Ovary (tissue), 9 donors: Measurements from ENCODE around the gene DYRK1A. TPM values are rescaled to one million over a fixed set of nuclear protein-coding genes. Genes with fewer than 3 reads are reported as not detected.
"Not testable (repeated sequence)": the region's sequence is repeated elsewhere in the genome, so short reads cannot be mapped to it uniquely, and the experiment has no call there.

Experiments
- DNase-seq, 5 donors: peaks; one replicate each; pipeline ENCODE4 v3.0.0-alpha.2; 2019 to 2020
- H3K27ac ChIP-seq, 2 donors: fragments of 200-600 bp; one replicate each; pipeline versions ENCODE4 v1.5.1 to v1.8.0; 2019 to 2022
- H3K27me3 ChIP-seq: fragments of 200-600 bp; one replicate; pipeline ENCODE4 v1.8.0; 2022
- H3K36me3 ChIP-seq: fragments of 200-600 bp; sonication (generic); one replicate; pipeline ENCODE4 v1.5.1; 2019
- H3K4me1 ChIP-seq: one replicate; pipeline ENCODE4 v1.8.1; 2013; ENCODE audit warnings: mild to moderate bottlenecking, moderate library complexity; ENCODE audit not compliant: insufficient read depth
- H3K4me3 ChIP-seq: fragments of 200-600 bp; sonication (generic); one replicate; pipeline ENCODE4 v1.5.1; 2017
- H3K9me3 ChIP-seq, 2 donors: fragments of 200-600 bp in 1 of 2; sonication (generic) in 1 of 2; one replicate each; pipeline versions ENCODE4 v1.5.1 to v1.8.1; 2013 to 2019; ENCODE audit warnings: mild to moderate bottlenecking in 1 of 2, moderate library complexity in 1 of 2
- EP300 ChIP-seq: sonication (generic); formaldehyde crosslinking; IDR thresholded peaks from one replicate; pipeline ENCODE4 v1.6.1; 2017; ENCODE audit warnings: antibody characterized with exemption
- POLR2A ChIP-seq: fragments of 450-650 bp; IDR thresholded peaks from one replicate; pipeline ENCODE4 v1.6.1; 2017; ENCODE audit warnings: antibody characterized with exemption, mild to moderate bottlenecking, moderate library complexity
- WGBS, 3 donors: extraction: QIAGEN DNeasy Blood & Tissue Kit in 1 of 3; methylation state at CpG; one replicate each; pipeline versions ENCODE4 v1.1.5 to v1.1.7; 2013 to 2017; 5-methylcytosine and 5-hydroxymethylcytosine counted together
- intact Hi-C, 4 donors: fragments of 100-400 bp; cut with DNase I; formaldehyde crosslinking; loops; one replicate each; pipeline versions ENCODE4 v1.11.0 to v1.15.1; 2022 to 2023
- polyA plus RNA-seq, 2 donors: library from polyadenylated mRNA; stranded (reverse); fragments of 200-250 nt in 1 of 2; fragments of 350-450 nt in 1 of 2; fragmentation: Illumina TruSeq in 1 of 2; extraction: RNeasy Lipid Tissue Mini Kit (QIAGEN cat#74804) in 1 of 2; gene quantifications; one replicate each; pipeline ENCODE4 v1.2.3, GENCODE V29; 2013 to 2014
- total RNA-seq, 7 donors: library from RNA; depleted of rRNA in 2 of 7; stranded (reverse); fragments of >200 nt in 2 of 7; fragmentation: NEBNext Ultra II Directional in 3 of 7; extraction: Animal tissue kit (Norgen Biotek cat#: 25700) in 3 of 7; gene quantifications; one replicate each; pipeline versions ENCODE4 v1.1.0 to v1.2.4, GENCODE V29; 2016 to 2023
- TF ChIP-seq, protein P1 (sequence below), 3 donors: fragments of 450-650 bp in 2 of 3; fragments of 200-600 bp in 1 of 3; IDR thresholded peaks; one replicate each; pipeline versions ENCODE4 v1.5.1 to v1.8.0; 2016 to 2022; ENCODE audit warnings: antibody characterized with exemption in 3 of 3, mild to moderate bottlenecking in 1 of 3
- donor health status: DM: no; HTN: no; CAD: no; lungs with moderate emphysema.
- donor health status: DM: no; HTN: no; CAD: no.
- donor health status: Bipolar disorder and iron deficiency.
- donor health status: DM: yes; HTN: yes; CAD: no.
- donor health status: DM: no; HTN: no; CAD: no.
- donor health status: DM: yes; HTN: yes; CAD: no.

DYRK1A gene
- total and polyA plus RNA-seq, 9 donors: 30.9 to 89.0 (median 73.9) TPM

DNA sequence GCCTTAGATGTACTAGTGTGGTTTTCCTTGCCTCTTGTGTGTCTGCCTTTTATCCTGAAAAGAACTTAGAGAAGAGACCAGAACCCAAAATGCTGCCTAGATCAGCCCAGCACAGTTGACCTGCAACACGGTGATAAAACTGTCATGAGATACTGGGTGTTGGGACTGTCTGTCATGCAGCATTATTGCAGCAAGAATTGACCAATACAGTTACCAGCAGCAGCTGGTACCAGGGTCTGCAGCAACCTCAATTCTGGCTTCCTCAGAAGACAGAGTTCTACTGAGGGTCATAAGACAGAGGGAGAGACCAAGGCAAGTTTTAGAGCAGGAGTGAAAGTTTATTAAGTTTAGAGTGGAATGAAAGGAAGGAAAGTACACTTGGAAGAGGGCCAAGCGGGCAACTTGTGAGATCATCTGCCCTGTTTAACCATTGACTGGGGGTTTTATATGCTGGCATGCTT lies 182.0 kb downstream of the DYRK1A start:
- no peak for DNase-seq
- Histone ChIP-seq H3K9me3 (no peaks in the 10 kb centered on the region), H3K36me3 (no peaks in the 10 kb centered on the region), H3K4me1 (peaks cover 15% of the 10 kb centered on the region), H3K27me3 (no peaks in the 10 kb centered on the region), H3K4me3 (no peak overlapping the region), H3K27ac (no peak overlapping the region)
- intact Hi-C loops: no loop called here
- WGBS, 3 donors: 73 to 86% (median 83%) methylated on average over 2 of the region's 2 CpGs
- TF ChIP-seq EP300 (no peak), POLR2A (no peak)
- TF ChIP-seq, protein P1, sequence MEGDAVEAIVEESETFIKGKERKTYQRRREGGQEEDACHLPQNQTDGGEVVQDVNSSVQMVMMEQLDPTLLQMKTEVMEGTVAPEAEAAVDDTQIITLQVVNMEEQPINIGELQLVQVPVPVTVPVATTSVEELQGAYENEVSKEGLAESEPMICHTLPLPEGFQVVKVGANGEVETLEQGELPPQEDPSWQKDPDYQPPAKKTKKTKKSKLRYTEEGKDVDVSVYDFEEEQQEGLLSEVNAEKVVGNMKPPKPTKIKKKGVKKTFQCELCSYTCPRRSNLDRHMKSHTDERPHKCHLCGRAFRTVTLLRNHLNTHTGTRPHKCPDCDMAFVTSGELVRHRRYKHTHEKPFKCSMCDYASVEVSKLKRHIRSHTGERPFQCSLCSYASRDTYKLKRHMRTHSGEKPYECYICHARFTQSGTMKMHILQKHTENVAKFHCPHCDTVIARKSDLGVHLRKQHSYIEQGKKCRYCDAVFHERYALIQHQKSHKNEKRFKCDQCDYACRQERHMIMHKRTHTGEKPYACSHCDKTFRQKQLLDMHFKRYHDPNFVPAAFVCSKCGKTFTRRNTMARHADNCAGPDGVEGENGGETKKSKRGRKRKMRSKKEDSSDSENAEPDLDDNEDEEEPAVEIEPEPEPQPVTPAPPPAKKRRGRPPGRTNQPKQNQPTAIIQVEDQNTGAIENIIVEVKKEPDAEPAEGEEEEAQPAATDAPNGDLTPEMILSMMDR (IDR thresholded peaks at IDR 0.05): no peak

DNA sequence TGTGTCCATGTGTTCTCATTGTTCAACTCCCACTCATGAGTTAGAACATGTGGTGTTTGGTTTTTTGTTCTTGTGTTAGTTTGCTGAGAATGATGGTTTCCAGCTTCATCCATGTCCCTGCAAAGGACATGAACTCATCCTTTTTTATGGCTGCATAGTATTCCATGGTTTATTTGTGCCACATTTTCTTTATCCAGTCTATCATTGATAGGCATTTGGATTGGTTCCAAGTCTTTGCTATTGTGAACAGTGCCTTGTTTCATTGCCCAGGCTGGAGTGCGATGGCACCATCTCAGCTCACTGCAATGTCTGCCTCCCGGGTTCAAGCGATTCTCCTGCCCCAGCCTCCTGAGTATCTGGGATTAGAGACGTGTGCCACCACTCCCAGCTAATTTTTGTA lies 183.2 kb downstream of the DYRK1A start:
- H3K27ac ChIP-seq, H3K4me3 ChIP-seq, DNase-seq, intact Hi-C loops, H3K36me3 ChIP-seq, H3K27me3 ChIP-seq, H3K9me3 ChIP-seq: not testable (repeated sequence)
- 95 to 97% (median 95%) methylated on average over 4 of the region's 4 CpGs for WGBS, 3 donors
- peaks cover 15% of the 10 kb centered on the region for H3K4me1 ChIP-seq

DNA sequence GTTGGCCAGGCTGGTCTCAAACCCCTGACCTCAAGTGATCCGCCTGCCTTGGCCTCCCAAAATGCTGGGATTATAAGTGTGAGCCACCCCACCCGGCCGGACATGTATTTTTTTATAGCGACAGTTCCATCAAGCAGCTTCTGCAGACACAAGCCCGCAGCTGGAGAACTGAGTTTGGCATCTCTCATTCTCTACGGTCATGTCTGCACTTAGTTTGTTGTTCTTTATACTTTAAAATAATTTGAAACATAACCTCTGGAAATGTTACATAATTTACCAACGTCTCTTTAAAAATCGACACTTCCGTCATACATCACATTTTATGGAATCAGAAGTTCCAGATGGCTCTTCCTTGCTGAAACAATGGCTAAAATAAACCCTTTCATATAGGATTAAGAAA lies 183.6 kb downstream of the DYRK1A start:
- DNase-seq: no peak
- intact Hi-C loops: no loop called here
- peak overlapping the region in 1 of 2 donors; percentile 43 for H3K27ac ChIP-seq
- WGBS, 3 donors: 70 to 81% (median 78%) methylated on average over 9 of the region's 9 CpGs
- no peaks in the 10 kb centered on the region for H3K27me3 ChIP-seq
- H3K4me1 ChIP-seq: peaks cover 15% of the 10 kb centered on the region
- no peaks in the 10 kb centered on the region for H3K9me3 ChIP-seq
- no peak overlapping the region for H3K4me3 ChIP-seq
- TF ChIP-seq, protein P1 (IDR thresholded peaks at IDR 0.05): no peak
- TF ChIP-seq POLR2A: no peak
- no peak for TF ChIP-seq EP300
- no peaks in the 10 kb centered on the region for H3K36me3 ChIP-seq

DNA sequence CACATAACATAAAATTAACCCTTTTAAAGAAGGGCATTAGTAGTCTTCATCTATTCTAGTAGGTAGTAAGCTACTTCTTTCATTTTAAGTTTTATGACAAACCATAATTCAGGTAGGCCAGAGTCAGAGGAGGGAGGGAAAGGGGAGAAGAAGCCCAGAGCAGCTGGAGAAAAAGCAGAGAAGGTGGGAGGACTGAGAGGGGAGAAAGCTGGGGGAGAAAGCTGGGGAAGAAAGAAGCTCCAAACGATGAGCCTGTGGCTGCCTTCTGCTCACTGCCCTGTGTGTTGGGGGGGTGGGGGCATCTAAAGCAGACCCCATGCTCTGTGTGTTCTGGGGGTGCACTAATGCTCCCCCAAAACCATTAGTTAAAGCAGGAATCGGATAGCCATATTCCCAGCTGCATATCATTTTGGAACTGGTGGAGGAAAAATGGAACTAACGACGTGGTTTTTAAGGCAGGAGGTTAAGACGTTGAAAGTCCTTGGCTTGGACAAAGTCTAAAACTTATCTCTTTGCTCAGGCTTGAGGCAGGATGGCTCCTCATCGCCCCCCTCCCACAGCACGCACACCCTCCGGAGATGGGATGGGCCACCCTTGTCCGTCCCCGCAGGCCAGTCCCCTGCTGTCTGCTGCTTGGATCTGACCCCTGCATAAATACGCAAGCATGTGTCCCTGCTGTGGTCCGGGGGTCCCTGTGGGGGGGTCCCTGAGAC lies 184.2 kb downstream of the DYRK1A start:
- Histone ChIP-seq H3K4me1 (peaks cover 15% of the 10 kb centered on the region), H3K9me3 (no peaks in the 10 kb centered on the region), H3K27me3 (no peaks in the 10 kb centered on the region), H3K4me3 (no peak overlapping the region), H3K27ac (peak overlapping the region in 1 of 2 donors; percentile 43), H3K36me3 (no peaks in the 10 kb centered on the region)
- WGBS, 3 donors: 14 to 23% (median 20%) methylated on average over 12 of the region's 12 CpGs
- TF ChIP-seq EP300 (no peak), POLR2A (no peak)
- TF ChIP-seq, protein P1 (IDR thresholded peaks at IDR 0.05): no peak
- peak in 2 of 5 donors; percentile 30 to 48 for DNase-seq
- intact Hi-C loops: no loop called here

DNA sequence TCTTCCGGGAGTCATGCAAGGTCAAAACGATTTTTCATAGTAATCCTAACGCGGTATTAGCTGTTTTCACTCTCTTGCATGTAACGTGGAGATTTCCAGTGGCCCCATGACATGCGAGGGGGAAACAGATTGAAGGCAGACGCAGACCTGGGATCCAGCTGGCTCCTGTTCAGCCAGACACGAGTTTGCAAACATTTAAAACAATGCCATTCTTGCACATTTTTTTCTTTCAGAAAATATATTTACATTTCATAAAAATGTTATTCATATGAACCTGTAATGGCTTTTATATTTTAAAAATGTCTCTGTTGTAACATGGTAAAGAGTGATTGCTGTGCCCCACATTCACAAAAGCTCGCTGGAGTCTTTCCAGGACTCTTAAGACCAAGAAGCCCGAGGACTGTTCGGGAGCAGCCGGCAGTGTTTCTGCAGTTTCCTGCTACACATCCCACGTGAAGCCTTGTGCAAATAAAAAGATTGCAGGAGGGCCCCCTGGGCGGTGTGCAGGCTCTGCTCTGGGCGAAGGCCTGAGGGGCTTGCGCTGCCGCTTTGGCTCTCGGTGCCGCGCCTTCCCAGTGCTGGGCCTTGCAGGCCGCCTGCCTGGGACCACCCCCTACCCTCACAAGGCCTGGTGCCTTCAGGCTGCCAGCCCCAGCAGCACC lies 184.9 kb downstream of the DYRK1A start:
- intact Hi-C loops: no loop called here
- TF ChIP-seq, protein P1 (IDR thresholded peaks at IDR 0.05): no peak
- TF ChIP-seq EP300 (no peak), POLR2A (no peak)
- Histone ChIP-seq H3K9me3 (no peaks in the 10 kb centered on the region), H3K27ac (peak overlapping the region in 1 of 2 donors; percentile 43), H3K4me1 (peaks cover 15% of the 10 kb centered on the region), H3K4me3 (no peak overlapping the region), H3K36me3 (no peaks in the 10 kb centered on the region), H3K27me3 (no peaks in the 10 kb centered on the region)
- WGBS, 3 donors: 16 to 17% (median 16%) methylated on average over 21 of the region's 21 CpGs
- peak; percentile 36 to 61 (median 47) for DNase-seq
